Anterior cingulate cortex (tissue), 58 donors: ENCODE measurements around the gene CFAP221.

Experiments used
- DNase-seq, 58 donors: peaks; one replicate each; lab custom pipeline; 2025; lab: John Stamatoyannopoulos, UW

The CFAP221 gene

DNA sequence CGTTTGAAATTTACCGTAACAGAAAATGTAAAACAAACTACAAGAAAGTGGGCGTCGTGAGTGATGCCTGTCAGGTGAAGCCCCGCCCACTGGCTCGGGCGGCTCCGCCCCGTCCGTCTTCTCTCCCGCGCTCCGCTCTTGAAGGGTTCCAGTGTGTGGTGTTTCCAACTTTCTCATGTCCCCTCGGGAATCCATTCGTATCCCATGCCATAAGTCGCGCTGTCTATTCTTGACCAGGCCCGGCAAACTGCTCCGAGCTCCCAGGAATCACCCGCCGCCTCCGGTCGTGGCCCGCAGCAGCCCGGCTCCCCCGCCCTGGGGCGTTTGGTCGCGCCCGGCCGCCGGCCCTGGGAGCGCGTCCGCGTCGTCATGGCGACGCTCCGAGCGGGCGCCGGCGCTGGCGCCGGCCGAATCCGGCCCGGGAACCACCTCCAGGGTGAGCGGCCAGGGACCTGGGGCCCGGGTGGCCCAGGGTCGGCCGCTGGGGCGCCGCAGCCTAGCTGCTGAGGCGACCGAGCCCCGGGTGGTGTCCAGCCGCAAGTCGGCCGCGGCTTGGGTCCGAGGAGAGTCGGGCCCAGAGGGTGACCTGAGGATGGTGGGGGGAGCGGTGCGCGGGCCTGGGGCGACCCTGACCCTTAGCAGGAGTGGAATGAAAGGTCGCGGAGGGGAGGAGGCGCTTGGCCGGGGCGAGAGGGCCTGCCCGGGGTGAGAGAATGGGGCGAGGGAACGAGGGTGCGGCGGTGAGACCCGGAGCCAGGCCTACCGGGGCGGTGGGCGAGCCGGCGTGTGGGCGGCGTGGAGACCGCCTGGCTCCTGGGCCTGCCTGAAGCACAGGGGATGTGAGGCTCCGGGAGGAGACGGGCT is at the start of gene CFAP221:
Gene CFAP221 (plus strand): TSS at position 375 of the 864 bp plus-strand sequence. CDS start 1,683 bp downstream, outside the sequence.
- peak in 55 of 58 donors; percentile 16 to 85 (median 56) for DNase-seq

DNA sequence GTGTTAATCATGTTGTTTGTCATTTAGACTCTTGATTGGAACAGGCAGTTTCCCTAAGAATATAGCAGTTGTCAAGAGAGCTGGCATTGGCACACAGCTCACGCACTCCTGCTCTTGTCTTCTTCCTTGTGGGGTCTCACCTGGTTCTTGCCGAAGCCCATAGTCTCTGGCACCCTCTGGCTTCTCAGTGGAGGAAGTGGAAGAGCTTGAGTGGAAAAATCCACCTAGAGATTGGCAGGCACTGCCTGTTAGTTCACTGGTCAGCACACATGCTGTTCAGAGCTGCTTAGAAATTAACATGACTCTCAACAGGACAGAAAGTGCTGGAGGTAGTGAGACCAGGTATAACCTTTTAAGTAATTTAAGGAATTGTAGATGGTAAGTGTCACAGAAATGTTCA is 48.3 kb upstream of the CFAP221 start:
- DNase-seq: no peak

DNA sequence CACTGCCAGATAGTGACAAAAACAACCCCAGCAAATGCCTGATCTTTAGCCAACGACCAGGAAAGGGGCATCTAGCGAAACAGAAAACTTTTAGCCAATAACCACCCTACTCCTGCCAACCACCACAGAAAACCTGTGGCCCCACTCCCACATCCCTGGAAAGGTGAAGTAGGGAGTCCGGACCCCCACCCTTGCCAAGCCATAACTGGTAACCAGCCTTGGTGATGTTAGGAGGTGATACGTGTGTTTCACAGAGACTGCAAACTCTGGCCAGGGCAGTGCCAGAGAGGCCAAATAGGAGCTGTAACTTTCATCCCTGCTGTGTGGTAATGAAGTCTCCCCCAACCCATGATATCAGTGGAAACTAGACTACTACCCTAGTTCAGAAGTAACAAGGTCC is 47.6 kb upstream of the CFAP221 start:
- DNase-seq: no peak

DNA sequence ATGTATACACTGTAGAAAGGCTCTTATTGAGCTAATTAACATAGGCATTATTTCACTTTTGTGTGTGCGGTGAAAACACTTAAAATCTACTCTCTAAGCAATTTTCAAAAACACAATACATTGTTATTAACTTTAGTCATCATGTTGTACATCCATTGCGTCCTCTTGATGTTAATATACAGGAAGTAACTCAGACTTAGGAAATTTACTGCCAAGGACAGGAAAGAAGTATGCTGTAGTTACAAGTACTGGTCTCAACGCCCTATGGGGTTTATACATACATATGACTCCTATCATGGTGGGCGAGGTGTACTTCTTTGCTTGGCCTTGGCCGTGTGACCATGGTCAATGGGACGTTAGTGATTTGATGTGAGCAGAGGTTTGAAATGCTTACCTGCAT is 35.5 kb upstream of the CFAP221 start:
- DNase-seq: no peak

DNA sequence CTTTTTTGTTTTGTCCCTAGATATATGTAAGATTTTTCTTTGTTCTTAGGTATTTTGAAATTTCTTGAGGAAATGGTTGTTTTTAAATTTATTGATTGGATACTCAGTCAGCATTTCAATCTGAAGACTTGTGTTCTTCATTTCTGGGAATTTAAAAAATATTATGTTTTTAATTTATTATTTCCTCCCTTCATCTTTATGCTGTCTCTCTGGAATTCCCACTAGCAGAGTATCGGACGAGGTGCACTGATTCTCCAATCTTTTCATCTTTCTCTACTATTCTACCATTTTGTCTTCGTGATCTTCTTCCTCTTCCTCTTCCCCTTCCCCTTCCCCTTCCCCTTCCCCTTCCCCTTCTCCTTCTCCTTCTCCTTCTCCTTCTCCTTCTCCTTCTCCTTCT is 32.3 kb upstream of the CFAP221 start:
- DNase-seq: no peak

DNA sequence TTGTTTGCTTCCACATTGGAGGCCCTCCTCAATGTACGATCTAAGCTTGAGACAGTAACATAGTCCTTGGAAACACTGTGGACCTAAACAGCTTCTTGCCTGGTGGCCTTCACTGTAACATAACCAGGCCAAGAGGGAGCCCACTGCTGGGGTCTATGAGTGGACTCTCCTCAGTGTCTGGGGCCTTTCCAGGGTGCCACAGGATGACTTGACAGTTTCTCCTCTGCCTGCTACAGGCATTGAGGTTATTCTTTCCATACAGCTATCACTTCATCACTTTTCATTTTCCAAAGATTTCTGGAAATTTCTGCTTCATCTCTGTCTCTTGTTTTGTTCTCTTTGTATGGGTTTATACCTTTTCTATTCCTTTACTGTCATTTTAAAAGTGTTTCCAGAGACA is 31.3 kb upstream of the CFAP221 start:
- no peak for DNase-seq

DNA sequence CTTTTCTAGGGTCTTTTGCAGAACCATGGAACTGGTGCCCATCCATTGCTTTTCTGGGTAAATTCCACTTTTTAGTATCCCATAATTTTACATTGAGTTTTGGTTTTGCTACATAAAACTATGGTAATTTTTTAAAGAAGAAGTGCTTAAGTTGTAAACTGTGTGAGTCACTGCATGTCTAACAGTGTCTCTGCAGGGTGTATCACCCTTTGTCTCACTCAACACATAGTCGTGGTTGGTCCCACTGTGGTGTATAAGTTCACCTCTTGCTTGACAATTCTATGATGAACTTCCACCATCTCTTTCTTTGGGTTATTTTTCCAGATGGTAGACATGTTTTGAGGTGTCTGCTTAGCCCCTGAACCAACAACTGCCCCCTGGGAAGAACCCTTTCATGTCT is 30.4 kb upstream of the CFAP221 start:
- DNase-seq: no peak

DNA sequence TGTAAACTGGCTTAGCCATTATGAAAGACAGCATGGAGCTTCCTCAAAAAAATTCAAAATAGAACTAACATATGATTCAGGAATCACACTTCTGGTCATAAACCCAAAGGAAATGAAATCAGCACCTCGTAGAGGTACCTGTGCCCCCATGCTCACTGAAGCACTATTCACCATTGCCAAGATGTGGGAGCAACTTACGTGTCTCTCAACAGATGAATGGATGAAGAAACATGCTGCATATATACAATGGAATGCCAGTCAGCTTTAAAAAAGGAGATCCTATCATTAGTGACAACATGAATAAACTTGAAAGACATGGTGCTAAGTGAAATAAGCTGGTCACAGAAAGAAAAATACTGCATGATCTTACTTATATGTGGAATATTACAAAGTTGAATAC is 28.1 kb upstream of the CFAP221 start:
- no peak for DNase-seq

DNA sequence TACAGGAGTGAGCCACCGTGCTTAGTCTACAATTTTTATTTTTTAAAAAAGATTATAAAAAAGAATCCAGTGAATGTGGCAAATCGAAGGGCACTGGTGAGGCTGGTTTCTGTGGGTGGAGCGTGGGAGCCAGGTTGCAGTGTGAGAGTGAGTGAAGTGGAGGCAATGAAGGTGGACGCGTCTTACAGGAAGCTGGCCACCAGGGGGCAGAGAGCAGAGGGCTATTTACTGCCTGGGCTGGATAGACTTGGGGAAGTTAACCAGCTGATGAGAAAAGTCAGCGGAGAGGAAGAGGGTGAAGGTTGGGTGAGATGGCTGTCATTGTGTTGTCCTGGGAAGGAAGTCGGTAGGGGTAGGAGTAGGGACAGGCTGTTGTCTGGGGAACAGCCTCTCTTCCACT is 26.8 kb upstream of the CFAP221 start:
- peak in 1 of 58 donors; percentile 3 for DNase-seq

DNA sequence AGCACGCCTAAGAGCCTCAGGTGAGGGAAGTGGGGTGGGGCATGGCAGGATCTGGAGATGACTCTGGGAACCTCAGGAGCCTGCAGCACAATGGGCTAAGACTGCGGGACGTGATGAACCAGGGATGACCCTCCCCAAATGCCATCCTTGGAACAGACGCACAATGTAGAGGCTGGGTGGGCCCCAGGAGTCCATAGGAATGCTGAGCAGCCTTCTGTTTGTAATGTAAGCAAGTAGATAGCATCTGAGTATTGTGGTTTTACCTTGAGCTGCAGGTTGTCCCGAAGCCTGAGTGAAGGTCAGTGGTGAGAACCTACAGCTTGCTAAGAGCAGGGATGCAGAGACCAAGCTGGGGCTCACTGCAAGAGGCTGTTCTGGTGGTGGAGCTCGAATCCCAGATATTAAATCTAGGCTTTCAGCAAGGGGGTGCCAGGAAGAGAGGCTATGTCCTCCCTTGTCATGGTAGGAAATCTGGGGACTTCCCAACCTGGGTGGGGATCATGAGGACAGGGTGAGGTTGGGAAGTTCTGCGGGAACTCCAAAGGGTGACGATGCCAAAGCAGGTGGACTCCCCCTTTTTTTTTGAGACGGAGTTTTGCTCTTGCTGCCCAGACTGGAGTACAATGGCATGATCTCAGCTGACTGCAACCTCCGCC is 25.7 kb upstream of the CFAP221 start:
- no peak for DNase-seq

DNA sequence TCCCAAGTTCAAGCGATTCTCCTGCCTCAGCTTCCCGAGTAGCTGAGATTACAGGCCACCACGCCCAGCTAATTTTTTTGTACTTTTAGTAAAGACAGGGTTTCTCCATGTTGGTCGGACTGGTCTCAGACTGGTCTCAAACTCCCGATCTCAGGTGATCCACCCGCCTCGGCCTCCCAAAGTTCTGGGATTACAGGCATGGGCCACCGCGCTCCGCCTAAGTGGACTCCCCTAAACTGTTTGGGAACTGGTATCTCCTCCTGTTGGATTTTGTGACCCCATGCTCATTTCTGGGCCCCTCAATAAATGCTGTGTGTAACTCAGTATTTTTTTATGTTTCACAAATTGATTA is 25.2 kb upstream of the CFAP221 start:
- DNase-seq: no peak

DNA sequence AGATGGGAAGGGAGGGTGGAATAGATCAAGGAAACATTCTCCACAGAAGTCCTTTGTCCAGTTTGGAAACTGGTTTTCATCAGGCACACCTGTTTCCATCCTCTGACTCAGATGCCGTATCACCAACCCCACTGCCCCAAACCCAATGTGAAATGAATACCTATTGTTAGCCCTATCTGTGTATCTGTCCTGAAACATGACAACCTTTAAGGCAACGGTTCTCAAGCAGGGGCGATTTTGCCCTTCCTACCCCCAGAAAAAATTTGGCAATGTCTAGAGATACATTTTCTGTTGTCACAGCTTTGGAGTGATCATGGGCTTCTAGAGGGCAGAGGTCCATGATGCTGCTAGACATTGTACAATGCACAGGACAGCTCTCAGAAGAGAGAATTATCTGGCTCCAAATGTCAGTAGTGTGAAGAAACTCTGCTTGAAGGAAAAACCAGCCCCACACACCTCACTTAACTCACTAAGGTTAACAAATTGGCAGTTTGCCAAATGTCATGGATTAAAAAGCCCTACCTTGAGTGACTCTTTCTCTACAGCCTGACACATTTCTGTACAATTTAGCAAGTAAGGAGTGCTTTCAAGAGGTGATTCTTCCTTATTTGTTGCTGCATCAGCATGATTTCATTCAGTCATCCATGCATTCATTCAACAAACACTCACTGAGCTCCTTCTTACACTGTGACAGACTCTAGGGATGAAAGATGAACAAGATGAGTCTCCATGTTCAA is 23.4 kb upstream of the CFAP221 start:
- no peak for DNase-seq

DNA sequence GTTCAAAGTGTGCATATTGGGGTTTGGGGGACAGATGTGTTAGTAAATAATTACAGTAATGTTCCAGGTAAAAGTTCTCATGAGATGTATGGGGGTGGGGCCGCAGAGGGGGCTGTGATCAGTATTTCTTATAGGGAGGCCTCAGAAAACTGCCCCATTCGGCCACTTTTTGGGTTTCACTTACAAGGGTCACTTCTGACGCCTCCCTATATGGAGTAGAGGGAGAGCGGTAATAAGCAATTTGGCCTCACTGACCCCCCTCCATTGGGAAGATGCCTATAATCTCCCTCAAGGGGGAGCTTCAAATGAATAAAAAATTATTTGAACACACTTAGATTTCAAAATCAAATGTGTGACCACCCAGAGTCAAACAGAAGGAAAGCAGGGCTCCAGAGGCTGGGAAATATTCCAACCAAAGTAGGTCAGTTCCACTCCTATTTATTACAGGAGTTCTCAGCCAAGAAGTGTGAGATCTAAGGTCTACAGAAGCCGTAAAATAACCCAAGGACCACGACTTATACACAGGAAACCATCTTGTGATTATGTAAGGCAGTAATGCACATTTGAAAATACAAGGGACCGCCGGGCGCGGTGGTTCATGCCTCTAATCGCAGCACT is 22.7 kb upstream of the CFAP221 start:
- no peak for DNase-seq

DNA sequence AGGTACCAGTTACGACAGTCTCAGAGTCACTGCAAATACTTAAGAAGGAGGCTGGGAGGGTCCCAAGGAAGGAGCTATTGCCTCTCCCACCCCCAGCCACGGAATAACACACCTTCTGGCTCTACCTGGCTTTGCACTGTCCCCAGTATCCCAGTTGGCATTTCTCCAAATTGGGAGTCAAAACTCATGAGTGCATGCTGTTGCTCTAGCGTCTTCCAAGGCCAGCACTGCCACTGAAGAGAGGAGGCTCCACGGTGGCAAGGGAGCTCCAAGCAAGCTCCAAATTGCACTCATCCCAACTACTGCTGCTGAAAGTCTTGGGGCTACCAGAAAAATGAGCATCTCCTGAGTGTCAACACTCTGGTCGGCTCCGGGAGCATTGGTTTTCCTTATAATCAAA is 21.6 kb upstream of the CFAP221 start:
- DNase-seq: no peak

DNA sequence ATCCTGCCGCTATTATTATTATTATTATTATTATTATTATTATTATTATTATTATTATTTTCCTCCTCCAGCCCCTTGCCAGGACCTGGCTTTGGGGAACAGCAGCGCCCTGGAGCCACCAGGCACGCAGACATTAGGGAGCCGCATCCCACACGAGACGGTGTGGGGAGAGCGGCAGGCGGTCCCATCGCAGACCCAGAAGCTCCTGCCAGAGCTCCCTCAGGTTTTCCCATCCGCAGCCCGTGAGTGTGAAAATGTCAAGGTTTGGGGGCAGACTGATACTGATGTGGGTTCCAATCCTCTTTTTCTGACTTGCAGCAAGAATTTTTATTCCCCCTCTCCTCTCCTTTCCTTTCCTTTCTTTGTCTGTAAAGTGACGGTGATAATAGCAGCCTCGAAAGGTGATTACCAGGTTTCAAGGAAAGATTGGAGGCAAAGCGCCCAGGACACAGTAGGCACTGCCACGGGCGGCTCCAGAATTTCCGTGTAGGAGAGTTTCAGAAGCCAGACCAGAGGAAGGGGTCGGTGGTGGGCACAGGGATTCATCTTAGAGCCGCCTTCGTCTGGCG is 20.8 kb upstream of the CFAP221 start:
- DNase-seq: no peak

DNA sequence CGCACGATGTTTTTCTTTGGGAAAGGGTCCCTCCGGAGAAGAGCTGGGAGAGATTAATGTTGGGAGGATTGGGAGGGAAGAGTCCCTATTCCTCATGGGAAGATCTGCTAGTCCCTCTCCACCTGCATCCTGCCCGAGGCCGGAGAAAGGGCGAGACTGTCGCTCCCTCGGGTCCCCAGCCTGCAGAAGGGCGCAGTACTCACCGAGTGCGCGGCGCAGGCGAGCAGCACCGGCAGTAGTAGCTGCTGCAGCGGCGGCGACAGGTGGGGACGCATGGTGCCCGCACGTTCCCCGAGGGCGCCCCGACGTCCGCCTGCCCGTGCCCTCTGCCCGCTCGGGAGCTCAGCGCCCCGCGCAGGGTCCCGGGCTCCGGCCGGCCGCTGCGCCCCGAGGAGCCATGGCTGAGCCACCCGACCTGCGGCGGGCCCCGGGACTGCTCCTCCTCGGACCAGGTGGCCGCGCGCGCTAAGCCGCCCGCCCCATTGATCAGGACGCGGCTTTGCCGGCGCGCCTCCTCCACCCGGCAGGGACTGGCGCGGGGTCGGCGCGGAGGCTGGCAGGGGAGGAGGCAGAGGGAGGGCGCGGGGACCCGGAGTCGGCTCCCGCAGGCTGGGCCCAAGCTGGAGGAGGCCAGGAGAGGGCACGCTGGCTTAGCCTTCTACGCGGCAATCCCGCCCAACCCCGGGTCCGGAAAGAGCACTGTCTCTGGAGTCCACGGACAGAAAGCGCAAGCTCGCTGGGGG is 20.1 kb upstream of the CFAP221 start, which contains the start of gene SCTR:
Gene SCTR (minus strand): TSS at position 532 of the 743 bp plus-strand sequence. CDS start 257 bp downstream, at position 275.
- DNase-seq: no peak

DNA sequence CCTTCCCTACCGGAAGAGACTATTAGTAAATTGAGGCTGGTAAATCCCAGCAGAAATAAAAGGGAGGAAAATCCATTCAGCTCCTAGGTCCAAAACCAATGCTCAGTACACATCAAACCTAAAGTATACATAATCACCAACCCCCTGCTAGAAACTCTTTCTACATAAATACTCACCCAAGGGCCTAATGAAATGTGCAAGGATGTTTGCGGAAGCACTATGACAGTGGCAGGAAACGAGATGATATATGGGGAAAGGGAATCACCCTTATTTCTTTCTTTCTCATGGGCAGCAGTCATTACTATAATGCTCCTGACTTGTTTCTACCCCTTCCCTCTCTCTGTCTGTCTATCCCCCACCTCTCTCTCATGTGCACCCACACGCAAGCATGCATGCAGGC is 18.6 kb upstream of the CFAP221 start:
- no peak for DNase-seq

DNA sequence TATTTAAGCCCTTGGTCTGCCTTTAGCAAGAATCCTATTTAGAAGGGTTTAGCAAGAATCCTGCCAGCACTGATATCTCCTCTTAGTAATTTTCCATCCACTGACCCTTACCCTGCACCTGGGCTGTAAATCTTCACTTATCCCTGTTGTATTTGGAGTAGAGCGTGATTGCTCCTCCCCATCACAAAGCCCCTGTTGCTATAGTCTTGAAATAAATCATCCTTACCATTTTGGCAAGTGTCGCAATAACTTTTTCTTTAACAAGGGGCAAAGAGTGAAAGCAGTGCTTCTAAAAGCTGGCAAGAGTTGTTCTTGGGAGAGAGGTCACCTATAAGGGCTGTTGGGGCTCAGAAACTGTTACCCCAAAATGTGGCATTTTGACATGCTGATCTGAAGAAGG is 16.2 kb upstream of the CFAP221 start:
- DNase-seq: no peak

DNA sequence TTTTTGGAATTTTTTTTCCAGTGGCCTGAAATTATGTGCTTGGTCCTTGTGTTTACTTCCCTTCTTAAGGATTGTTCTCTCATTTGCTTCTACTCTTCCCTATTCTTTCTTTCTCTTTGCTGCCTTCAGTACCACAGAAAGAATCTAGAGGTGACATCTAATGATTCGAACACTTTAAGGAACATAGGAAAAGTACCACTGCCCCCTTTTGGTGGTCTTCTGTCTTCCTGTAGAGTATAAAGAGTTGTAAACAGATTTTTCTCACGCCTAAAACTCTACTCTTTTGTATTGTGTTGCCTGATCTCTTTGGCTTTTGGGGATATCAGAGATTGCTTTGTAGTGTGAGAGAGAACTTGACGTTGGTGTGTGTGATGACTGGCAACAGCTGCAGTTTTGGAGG is 13.0 kb upstream of the CFAP221 start:
- no peak for DNase-seq

DNA sequence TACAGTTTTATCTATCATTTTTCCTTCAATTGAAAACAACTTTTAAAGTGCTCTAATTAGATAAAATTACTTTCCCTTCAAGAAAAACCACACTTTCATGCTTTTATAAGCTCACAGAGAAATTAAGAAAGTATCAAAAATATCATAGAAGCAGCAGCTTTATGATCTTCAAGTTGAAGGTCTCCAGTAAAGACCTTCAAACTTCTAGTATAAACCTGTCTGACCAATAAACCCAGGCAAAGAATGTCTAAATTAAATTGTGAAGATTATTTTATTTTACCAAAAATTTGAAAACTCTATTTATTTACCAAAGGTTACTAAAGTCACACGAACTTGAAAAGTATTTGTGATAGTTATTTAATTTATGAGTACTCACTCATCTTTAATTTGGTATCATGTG is 10.7 kb upstream of the CFAP221 start:
- no peak for DNase-seq
